GM19035 (cell line): Measurements from ENCODE around the gene ABR.

ENCODE experiments used
- ATAC-seq: cut with Tn5 transposase; IDR thresholded peaks from one replicate; pipeline ENCODE4 v1.9.1; 2021; ENCODE audit not compliant: unreplicated experiment

ABR gene

GRCh38 chr17:1036171-1036844 lies 143.5 kb downstream of the ABR start:
- no peak for ATAC-seq

DNA sequence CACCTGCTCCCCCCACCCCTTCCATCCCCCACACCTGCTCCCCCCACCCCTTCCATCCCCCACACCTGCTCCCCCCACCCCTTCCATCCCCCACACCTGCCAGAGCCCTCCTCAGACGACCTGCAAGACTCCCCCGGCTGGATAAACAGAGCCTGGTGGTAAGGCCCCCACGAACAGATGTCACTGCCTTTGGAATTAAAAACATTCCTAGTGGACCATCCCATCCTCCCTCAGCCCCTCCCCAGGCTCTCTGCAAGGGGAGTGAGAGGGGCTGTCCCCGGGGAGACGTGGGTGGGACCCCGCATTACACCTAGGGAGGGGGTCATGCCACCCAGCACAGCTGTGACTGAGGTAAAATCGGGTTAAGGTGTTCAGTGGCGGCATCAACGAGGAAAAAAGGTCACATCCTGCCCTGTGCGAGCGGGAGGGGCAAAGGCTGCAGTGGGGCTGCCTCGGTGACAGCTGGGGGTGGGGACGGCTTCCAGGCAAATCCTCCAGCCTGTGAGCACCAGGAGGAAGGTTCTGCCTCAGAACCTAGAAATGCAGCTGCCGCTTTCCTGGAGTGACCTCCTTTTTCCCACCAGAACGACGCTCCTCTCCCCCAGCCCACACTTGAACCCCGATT lies 144.1 kb downstream of the ABR start:
- no peak for ATAC-seq

GRCh38 chr17:1034652-1035210 lies 145.1 kb downstream of the ABR start:
- ATAC-seq, result no peak

DNA sequence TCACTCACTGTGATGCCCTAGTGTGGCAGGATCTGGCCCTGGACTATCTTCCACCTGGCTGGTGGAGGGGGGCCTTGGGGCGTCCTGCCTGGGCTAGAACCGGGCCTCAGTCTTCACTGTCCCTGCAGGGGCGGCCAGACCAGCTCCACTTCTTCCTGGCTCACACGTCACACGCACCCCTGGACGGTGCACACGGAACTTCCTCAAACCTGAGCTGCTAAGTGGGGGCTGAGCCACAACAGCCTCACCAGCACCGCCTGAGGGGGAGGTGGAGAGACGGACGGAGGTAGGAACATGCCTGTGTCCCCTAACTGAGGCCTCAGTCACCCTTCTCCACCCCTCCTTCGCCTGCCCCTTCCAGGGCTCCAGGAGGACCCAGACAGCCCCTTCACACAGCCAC lies 146.3 kb downstream of the ABR start:
- no peak for ATAC-seq

DNA sequence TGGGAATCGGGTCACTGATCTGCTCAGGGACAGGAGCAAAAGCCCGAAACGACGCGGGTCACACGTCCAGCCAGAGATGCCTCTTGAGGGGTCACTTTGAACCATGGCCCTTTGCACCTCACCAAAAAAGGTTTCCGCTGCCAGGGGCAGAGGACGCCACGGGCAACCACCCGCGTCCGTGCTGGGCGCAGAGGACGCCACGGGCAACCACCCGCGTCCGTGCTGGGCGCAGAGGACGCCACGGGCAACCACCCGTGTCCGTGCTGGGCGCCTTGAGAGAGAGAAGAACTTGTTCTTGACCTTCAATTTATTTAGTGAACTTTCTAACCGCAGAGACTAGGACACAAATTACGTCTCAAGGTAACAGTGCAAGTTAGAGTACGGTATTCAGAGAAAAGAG lies 147.4 kb downstream of the ABR start:
- ATAC-seq, result no peak

- ATAC-seq, result no peak
Measured at GRCh38 chr17:1031711-1032110, 148.1 kb downstream of the ABR start.

DNA sequence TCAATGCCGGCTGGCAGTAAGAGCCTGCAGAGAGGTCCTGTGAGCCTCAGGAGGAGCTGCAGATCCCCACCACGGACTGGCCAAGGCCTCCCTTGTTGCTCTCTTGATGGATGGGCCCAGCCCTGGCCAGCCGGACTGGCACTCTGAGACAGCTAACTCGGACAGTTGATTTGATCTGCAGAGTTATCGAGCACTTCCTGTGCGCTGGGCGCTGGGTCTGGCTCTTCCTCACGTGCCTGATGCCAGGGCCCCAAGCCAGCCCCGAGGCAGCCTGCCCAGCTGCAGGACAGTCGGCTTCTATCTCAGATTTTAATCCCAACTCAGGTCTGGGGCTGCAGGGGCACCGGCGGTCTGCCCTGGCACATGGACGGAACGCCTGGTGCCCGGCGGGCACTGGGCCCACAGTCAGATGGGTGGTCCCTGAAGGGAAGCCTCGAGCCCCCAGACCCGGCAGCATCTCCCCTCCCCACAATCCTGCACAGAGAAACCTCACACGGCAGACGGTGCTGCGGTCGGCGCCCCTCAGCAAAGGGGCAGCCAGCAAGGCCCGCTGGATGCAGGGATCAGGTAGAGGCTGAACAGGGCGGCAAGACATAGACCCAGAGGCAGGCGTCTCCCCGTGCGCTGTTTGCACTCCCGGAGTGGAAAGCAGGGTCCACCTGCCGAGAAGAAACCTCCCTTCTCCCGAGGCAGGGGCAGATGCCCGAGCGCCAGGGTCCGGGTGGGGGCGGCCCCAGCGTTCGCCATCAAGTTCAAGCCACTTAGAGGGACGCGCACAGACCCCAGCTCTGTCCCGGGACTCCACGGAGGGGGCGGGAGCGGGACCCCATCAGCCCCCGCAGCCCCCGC lies 148.9 kb downstream of the ABR start:
- ATAC-seq, result no peak

- no peak for ATAC-seq
Measured at GRCh38 chr17:1029922-1030644, 149.7 kb downstream of the ABR start.

DNA sequence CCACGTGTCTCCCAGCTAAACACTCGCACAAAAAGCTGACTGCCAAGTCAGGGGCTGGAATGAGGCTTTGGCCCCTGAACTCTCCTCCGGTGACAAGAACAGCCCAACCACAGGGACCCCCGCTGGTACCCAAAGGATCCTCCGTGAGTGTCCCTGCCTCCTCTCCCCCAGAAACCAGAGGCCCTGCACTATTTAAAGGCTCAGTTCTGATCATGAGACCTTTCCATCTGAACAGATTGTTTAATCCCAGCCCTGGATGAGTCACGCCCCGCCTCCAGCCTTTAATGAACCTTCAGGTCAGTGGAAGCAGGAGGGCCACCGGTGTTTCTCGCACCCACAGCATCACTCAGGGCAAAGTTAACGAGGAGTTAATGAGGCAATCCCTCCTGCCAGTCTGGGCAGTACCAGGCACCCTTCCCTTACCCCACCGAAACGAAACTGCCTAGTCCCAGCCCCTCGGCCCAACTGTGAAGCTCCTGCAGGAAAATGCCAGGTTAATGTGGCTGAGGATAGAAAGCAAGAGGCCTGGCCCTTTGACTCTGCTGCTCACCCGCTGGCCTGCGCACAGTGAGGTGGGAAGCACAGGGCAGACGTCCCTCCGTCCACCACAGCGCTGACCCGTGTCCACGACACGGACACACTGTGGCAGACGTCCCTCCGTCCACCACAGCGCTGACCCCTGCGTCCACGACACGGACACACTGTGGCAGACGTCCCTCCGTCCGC lies 150.4 kb downstream of the ABR start:
- no peak for ATAC-seq

DNA sequence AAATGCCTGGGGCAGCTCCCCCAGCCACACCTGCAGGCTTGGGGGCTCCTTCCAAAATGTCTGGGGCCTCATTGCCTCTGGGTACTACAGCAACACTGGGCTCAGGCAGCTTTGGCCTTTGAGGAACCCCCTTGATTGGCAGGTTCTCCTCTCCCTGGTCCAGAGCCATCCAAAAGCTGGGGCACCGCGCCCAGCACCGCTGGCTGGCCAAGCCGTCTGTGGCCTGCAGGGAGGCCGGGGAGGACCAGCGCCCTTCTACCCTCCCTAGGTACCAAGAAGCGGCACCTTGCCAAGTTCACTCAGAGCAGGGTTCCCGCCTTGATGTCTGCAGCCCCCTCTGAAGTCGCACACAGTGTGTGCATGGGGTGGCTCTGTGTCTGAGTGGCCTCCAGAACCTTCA lies 152.7 kb downstream of the ABR start:
- ATAC-seq, result no peak

GRCh38 chr17:1026599-1026975 lies 153.2 kb downstream of the ABR start:
- ATAC-seq, result no peak

DNA sequence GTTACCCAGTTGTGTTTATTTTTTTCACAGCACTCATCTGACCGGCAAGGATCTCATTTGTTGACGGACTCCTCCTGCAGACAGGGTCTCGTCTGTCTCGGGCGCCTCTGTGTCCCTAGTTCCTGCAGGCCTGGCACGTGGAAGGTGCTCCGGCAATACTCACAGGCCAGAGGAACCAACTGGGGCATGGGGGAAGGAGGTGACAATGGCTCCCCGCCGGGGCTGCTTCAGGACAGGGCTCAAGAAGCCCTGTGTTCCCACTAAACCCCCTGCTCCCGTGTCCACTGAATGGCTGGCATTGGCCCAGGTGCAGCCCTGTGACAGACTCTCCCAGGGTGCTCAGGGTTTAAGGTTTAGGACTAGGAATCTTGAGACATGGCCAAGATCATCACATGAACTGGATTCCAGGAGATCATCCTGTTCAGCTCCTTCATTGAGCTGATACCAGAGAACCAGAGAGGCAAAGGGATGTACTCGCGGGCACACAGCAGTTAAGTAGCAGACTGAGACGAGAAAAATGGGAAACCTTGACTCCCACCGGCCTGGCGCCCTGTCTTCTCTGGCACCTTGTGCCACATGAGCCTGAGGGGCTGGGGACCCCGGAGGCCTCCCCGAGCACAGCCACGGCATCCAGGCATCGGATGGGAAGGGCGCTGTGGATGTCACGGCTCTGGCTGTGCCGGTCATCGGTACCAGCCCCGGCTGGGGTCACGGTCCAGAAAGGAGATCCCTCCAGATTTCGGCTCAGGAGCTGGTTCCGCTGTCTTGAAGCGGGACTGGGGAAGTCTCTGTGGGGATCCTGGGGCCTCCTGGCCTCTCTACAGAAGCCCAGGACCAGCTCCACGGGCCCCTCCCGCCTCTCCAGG lies 153.8 kb downstream of the ABR start:
- no peak for ATAC-seq

DNA sequence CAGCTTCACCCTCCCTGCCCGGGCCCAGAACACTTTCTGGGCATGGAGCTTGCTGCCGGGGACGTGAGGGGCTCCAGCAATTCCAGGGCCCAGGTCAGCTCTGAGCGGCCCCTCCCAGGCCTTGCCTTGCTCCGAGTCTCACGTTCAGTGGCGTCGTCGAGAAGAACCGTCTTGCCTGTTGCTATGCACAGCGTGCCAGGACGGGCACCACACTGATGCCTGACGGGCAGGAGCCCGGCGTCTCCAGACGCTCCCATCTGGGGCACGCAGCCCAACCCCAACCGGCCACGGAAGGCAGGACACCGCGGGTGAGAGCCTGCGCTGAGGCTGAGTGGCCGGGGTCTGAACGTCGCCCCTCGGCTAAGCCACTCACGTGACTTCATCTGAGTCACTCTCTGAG lies 155.7 kb downstream of the ABR start:
- no peak for ATAC-seq

GRCh38 chr17:1022278-1023024 lies 157.3 kb downstream of the ABR start:
- no peak for ATAC-seq

- no peak for ATAC-seq
Measured at GRCh38 chr17:1021147-1021546, 158.6 kb downstream of the ABR start.

DNA sequence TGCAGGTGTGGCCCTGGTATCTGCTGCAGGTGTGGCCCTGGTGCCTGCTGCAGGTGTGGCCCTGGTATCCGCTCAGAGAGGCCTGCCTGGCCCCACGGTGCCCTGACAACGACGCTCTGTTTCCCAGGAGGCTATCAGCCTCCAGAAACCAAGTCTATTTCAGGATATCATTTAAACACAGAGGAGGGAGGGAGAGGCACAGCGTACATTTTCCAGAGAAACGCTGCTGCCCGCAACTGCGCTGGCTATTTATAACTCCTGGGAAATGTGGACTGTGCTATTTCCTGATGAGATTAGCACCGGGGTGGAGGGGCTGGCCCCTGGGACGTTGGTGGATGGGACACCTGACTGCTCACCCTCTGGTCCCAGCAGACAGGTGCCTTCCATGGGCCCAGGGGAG lies 160.3 kb downstream of the ABR start:
- ATAC-seq, result no peak

DNA sequence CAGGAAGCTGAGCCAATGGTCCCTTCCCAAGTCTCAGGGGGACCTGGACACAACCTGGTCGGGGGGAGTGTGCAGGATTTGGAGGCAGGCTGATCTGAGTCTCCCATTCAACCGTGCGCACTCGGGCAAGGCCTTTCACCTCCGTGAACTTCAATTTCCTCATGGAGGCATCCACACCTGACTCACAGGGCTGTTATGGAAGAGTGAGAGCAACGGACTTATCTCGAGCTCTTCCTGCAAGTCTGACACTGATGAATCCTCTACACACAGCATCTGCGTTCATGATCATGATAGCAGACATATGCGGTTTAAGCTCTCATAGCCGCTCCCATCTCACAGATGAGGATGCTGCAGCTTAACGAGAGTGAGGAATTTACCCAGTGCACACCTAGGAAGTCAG lies 161.2 kb downstream of the ABR start:
- no peak for ATAC-seq

DNA sequence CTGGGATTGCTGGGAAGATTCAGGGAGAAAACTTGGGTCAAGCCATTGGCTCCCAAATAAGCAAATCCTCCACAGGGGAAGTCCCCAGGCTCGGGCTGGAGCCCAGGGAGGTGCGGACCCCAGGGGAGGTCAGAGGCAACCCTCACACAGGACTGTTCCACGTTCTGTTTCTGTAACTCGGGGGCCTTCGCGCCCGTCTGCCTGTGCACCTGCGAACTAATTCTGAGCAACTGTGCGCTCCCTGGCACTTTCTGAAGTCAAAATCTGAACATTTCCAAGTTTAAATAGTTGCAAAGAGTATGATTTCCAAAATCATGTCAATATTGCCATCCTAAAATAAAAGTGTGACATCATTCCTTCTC lies 166.1 kb downstream of the ABR start:
- no peak for ATAC-seq
